WTC11 (cell line): Measurements from ENCODE around the gene ZCCHC24. TPM values are rescaled to one million over a fixed set of nuclear protein-coding genes. Genes with fewer than 3 reads are reported as not detected.

Source experiments
- ATAC-seq: fragments of 200-7000 bp; cut with Tn5 transposase; 2 replicates; pipeline ENCODE4 v1.10.0; 2021; ENCODE audit warnings: mild to moderate bottlenecking, moderate library complexity
- CTCF ChIA-PET: fragments of 300-600 bp; sonication (Branson Sonifier 250); formaldehyde crosslinking; loops from one replicate; lab custom pipeline; 2021; ENCODE audit warnings: antibody characterized with exemption; lab: Charles Lee
- POLR2A ChIA-PET: fragments of 350-600 bp; sonication (Branson Sonifier 250); formaldehyde crosslinking; loops from one replicate; lab custom pipeline; 2021; ENCODE audit warnings: antibody characterized with exemption; lab: Charles Lee
- DNase-seq: peaks from one replicate; pipeline ENCODE4 v3.0.0; 2021; ENCODE audit warnings: low spot score
- H3K27ac Mint-ChIP-seq: 2 replicates; pipeline ENCODE4 v1.8.0; 2021; ENCODE audit warnings: mixed read lengths
- H3K27me3 Mint-ChIP-seq: 2 replicates; pipeline ENCODE4 v1.8.0; 2021; ENCODE audit warnings: low read depth, mild to moderate bottlenecking, moderate library complexity, mixed read lengths
- H3K36me3 Mint-ChIP-seq: 2 replicates; pipeline ENCODE4 v1.8.0; 2021; ENCODE audit warnings: mixed read lengths
- H3K4me1 Mint-ChIP-seq: 2 replicates; pipeline ENCODE4 v1.8.0; 2022; ENCODE audit warnings: mixed read lengths
- H3K4me3 Mint-ChIP-seq: 2 replicates; pipeline ENCODE4 v1.8.0; 2021; ENCODE audit warnings: mild to moderate bottlenecking, moderate library complexity, mixed read lengths
- H3K9me3 Mint-ChIP-seq: 2 replicates; pipeline ENCODE4 v1.8.0; 2021; ENCODE audit warnings: mixed read lengths
- E2F4 ChIP-seq: sonication (generic); formaldehyde crosslinking; IDR thresholded peaks from 2 replicates; pipeline ENCODE4 v1.8.1; 2022; ENCODE audit warnings: low read depth, mild to moderate bottlenecking, moderate library complexity, missing genetic modification reagents, borderline replicate concordance
- FOXJ3 ChIP-seq: sonication (generic); formaldehyde crosslinking; IDR thresholded peaks from 2 replicates; pipeline ENCODE4 v1.9.0; 2021; ENCODE audit warnings: missing genetic modification reagents, mild to moderate bottlenecking, borderline replicate concordance
- FOXP1 ChIP-seq: sonication (generic); formaldehyde crosslinking; IDR thresholded peaks from 2 replicates; pipeline ENCODE4 v1.8.0; 2022; ENCODE audit warnings: missing genetic modification reagents, mild to moderate bottlenecking, moderate library complexity, borderline replicate concordance
- GTF2I ChIP-seq: fragments of 250-450 bp; sonication (Bioruptor Pico); conservative IDR thresholded peaks from 2 replicates; pipeline ENCODE4 v1.4.0; 2021; ENCODE audit warnings: mild to moderate bottlenecking
- HMGXB4 ChIP-seq: sonication (generic); formaldehyde crosslinking; IDR thresholded peaks from 2 replicates; pipeline ENCODE4 v1.8.1; 2023; ENCODE audit warnings: mild to moderate bottlenecking, moderate library complexity, missing genetic modification reagents
- MAX ChIP-seq: sonication (generic); formaldehyde crosslinking; IDR thresholded peaks from 2 replicates; pipeline ENCODE4 v1.8.0; 2022; ENCODE audit warnings: mild to moderate bottlenecking, missing genetic modification reagents
- NFE2L1 ChIP-seq: sonication (generic); formaldehyde crosslinking; IDR thresholded peaks from 2 replicates; pipeline ENCODE4 v1.8.1; 2023; ENCODE audit warnings: missing genetic modification reagents
- NR2C2 ChIP-seq: sonication (generic); formaldehyde crosslinking; IDR thresholded peaks from 2 replicates; pipeline ENCODE4 v1.8.0; 2022; ENCODE audit warnings: mild to moderate bottlenecking, missing genetic modification reagents
- RELA ChIP-seq: sonication (generic); formaldehyde crosslinking; IDR thresholded peaks from 2 replicates; pipeline ENCODE4 v1.8.1; 2022; ENCODE audit warnings: missing genetic modification reagents, mild to moderate bottlenecking, borderline replicate concordance
- ZMAT4 ChIP-seq: fragments of 250-450 bp; sonication (Bioruptor Pico); IDR thresholded peaks from 2 replicates; pipeline ENCODE4 v1.9.0; 2021; ENCODE audit warnings: mild to moderate bottlenecking
- ZNF121 ChIP-seq: sonication (generic); formaldehyde crosslinking; IDR thresholded peaks from 2 replicates; pipeline ENCODE4 v1.8.0; 2023; ENCODE audit warnings: missing genetic modification reagents
- ZNF671 ChIP-seq: fragments of 250-450 bp; sonication (Bioruptor Pico); IDR thresholded peaks from 2 replicates; pipeline ENCODE4 v1.8.0; 2021; ENCODE audit warnings: mild to moderate bottlenecking
- total RNA-seq: library from RNA; stranded (reverse); gene quantifications from 3 replicates; pipeline ENCODE4 v1.2.3, GENCODE V29; 2021
- TF ChIP-seq, protein P1 (sequence below): sonication (generic); formaldehyde crosslinking; IDR thresholded peaks from 2 replicates; pipeline ENCODE4 v1.8.0; 2022; ENCODE audit warnings: mild to moderate bottlenecking, missing genetic modification reagents
- TF ChIP-seq, protein P2 (sequence below): sonication (generic); formaldehyde crosslinking; IDR thresholded peaks from 2 replicates; pipeline ENCODE4 v1.8.1; 2023; ENCODE audit warnings: mild to moderate bottlenecking, missing genetic modification reagents, moderate library complexity
- TF ChIP-seq, protein P3 (sequence below): sonication (generic); formaldehyde crosslinking; conservative IDR thresholded peaks from 2 replicates; pipeline ENCODE4 v1.8.1; 2022; ENCODE audit warnings: mild to moderate bottlenecking, missing genetic modification reagents
- TF ChIP-seq, protein P4 (sequence below): fragments of 250-450 bp; sonication (Bioruptor Pico); IDR thresholded peaks from 2 replicates; pipeline ENCODE4 v1.8.0; 2021; ENCODE audit warnings: mild to moderate bottlenecking
- TF ChIP-seq, protein P5 (sequence below): sonication (generic); formaldehyde crosslinking; IDR thresholded peaks from 2 replicates; pipeline ENCODE4 v1.8.1; 2023; ENCODE audit warnings: mild to moderate bottlenecking, missing genetic modification reagents
- TF ChIP-seq, protein P6 (sequence below): sonication (generic); formaldehyde crosslinking; IDR thresholded peaks from 2 replicates; pipeline ENCODE4 v1.8.1; 2023; ENCODE audit warnings: mild to moderate bottlenecking, missing genetic modification reagents, moderate library complexity

The ZCCHC24 gene
- total RNA-seq, 1 experiment from 2014 or later = 7.7 TPM

DNA sequence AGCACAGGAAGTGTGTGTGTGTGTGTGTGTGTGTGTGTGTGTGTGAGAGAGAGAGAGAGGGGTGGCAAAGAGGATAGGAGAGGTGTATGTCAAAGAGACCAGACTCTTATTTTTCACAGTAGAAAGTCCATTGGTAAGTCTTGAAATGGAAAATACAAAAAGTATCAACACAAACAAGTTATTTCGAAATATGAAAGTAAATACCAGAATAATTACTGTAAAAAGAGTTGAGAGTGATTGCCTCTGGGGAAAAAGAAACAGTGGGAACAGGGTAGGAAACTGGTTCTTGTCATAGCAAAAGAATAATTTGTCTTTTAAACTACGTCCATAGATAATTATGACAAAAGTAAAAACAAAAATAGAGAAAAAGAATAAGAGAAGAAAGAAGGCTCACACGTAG lies 37.9 kb upstream of the ZCCHC24 start:
- CTCF ChIA-PET = interaction anchor here (0.9 to 1.2 kb wide), 2 partner anchors 12 to 109 kb away, joined by 3 to 7 read pairs; no protein-coding TSS in a partner anchor
- Mint-ChIP-seq H3K4me3 (no peak overlapping the region), H3K27me3 (peaks cover 7% of the 10 kb centered on the region)
- TF ChIP-seq, protein P1, sequence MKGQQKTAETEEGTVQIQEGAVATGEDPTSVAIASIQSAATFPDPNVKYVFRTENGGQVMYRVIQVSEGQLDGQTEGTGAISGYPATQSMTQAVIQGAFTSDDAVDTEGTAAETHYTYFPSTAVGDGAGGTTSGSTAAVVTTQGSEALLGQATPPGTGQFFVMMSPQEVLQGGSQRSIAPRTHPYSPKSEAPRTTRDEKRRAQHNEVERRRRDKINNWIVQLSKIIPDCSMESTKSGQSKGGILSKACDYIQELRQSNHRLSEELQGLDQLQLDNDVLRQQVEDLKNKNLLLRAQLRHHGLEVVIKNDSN (CRISPR knock-in tag) = no peak
- TF ChIP-seq, protein P2, sequence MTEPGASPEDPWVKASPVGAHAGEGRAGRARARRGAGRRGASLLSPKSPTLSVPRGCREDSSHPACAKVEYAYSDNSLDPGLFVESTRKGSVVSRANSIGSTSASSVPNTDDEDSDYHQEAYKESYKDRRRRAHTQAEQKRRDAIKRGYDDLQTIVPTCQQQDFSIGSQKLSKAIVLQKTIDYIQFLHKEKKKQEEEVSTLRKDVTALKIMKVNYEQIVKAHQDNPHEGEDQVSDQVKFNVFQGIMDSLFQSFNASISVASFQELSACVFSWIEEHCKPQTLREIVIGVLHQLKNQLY = no peak
- TF ChIP-seq NR2C2 (CRISPR knock-in tag) (no peak), FOXP1 (CRISPR knock-in tag) (no peak), RELA (CRISPR knock-in tag) (no peak)
- TF ChIP-seq, protein P3, sequence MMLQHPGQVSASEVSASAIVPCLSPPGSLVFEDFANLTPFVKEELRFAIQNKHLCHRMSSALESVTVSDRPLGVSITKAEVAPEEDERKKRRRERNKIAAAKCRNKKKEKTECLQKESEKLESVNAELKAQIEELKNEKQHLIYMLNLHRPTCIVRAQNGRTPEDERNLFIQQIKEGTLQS = no peak
- TF ChIP-seq, all 79 proteins: peak for 0
- DNase-seq (no peak), ATAC-seq (no peak)
- Mint-ChIP-seq H3K27ac (no peak overlapping the region), H3K4me1 (peaks cover 4% of the 10 kb centered on the region; the same call in 1 of the 2 replicates), H3K36me3 (no peaks in the 10 kb centered on the region), H3K9me3 (peaks cover 6% of the 10 kb centered on the region; the same call in 1 of the 2 replicates)
- POLR2A ChIA-PET = no interaction called here

GRCh38 chr10:79482741-79483140 lies 37.3 kb upstream of the ZCCHC24 start:
- Mint-ChIP-seq H3K36me3 (no peaks in the 10 kb centered on the region), H3K27ac (no peak overlapping the region), H3K4me1 (peaks cover under 1% of the 10 kb centered on the region; the same call in 1 of the 2 replicates), H3K9me3 (peaks cover 6% of the 10 kb centered on the region; the same call in 1 of the 2 replicates), H3K4me3 (no peak overlapping the region), H3K27me3 (peaks cover 7% of the 10 kb centered on the region)
- ATAC-seq (no peak), DNase-seq (no peak)
- CTCF ChIA-PET = interaction anchor here (0.7 to 1.2 kb wide), 3 partner anchors 11 to 108 kb away, joined by 3 to 7 read pairs (median 3); no protein-coding TSS in a partner anchor
- POLR2A ChIA-PET = no interaction called here
- TF ChIP-seq, protein P4, sequence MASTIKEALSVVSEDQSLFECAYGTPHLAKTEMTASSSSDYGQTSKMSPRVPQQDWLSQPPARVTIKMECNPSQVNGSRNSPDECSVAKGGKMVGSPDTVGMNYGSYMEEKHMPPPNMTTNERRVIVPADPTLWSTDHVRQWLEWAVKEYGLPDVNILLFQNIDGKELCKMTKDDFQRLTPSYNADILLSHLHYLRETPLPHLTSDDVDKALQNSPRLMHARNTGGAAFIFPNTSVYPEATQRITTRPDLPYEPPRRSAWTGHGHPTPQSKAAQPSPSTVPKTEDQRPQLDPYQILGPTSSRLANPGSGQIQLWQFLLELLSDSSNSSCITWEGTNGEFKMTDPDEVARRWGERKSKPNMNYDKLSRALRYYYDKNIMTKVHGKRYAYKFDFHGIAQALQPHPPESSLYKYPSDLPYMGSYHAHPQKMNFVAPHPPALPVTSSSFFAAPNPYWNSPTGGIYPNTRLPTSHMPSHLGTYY = no peak
- TF ChIP-seq, protein P3 = no peak
- TF ChIP-seq ZNF671 (CRISPR knock-in tag) (no peak), FOXJ3 (CRISPR knock-in tag) (no peak), E2F4 (CRISPR knock-in tag) (no peak), ZMAT4 (no peak), GTF2I (CRISPR knock-in tag) (no peak), MAX (CRISPR knock-in tag) (no peak), HMGXB4 (CRISPR knock-in tag) (no peak), ZNF121 (CRISPR knock-in tag) (no peak), NFE2L1 (CRISPR knock-in tag) (no peak)
- TF ChIP-seq, protein P5, sequence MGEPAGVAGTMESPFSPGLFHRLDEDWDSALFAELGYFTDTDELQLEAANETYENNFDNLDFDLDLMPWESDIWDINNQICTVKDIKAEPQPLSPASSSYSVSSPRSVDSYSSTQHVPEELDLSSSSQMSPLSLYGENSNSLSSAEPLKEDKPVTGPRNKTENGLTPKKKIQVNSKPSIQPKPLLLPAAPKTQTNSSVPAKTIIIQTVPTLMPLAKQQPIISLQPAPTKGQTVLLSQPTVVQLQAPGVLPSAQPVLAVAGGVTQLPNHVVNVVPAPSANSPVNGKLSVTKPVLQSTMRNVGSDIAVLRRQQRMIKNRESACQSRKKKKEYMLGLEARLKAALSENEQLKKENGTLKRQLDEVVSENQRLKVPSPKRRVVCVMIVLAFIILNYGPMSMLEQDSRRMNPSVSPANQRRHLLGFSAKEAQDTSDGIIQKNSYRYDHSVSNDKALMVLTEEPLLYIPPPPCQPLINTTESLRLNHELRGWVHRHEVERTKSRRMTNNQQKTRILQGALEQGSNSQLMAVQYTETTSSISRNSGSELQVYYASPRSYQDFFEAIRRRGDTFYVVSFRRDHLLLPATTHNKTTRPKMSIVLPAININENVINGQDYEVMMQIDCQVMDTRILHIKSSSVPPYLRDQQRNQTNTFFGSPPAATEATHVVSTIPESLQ (CRISPR knock-in tag) = no peak
- TF ChIP-seq, protein P6, sequence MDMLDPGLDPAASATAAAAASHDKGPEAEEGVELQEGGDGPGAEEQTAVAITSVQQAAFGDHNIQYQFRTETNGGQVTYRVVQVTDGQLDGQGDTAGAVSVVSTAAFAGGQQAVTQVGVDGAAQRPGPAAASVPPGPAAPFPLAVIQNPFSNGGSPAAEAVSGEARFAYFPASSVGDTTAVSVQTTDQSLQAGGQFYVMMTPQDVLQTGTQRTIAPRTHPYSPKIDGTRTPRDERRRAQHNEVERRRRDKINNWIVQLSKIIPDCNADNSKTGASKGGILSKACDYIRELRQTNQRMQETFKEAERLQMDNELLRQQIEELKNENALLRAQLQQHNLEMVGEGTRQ (CRISPR knock-in tag) = no peak
